ENCODE results near the gene NHSL2.
"Not testable (repeated sequence)": the region's sequence is repeated elsewhere in the genome, so short reads cannot be mapped to it uniquely, and the experiment has no call there.

Gene NHSL2

GRCh38 chrX:71910643-71910985 is at the start of gene NHSL2:
Gene NHSL2, plus strand, starts transcription at chrX:71910845.
- Histone ChIP-seq H3K4me1 (ENCODE audit: control insufficient read depth in 2 of 2, insufficient read depth in 2 of 2, low read length in 2 of 2) (no peaks in the 10 kb centered on the region), H3K9me3 (ENCODE audit: control insufficient read depth in 2 of 2, low read length in 2 of 2) (no peaks in the 10 kb centered on the region), H3K36me3 (ENCODE audit: control insufficient read depth in 2 of 2, insufficient read depth in 2 of 2, low read length in 2 of 2) (no peaks in the 10 kb centered on the region), H3K27me3 (ENCODE audit: control insufficient read depth in 2 of 2, insufficient read depth in 2 of 2, low read length in 2 of 2) (peaks cover 15 to 24% of the 10 kb centered on the region in 2 donors), H3K9ac (ENCODE audit: low read depth in 1 of 2, low read length in 2 of 2) (no peak within 1 kb of the TSS), H3K27ac (ENCODE audit: low read depth in 2 of 2, low read length in 2 of 2) (no peak within 1 kb of the TSS), H3K4me3 (ENCODE audit: low read length in 2 of 2) (no peak within 1 kb of the TSS)

GRCh38 chrX:71867680-71868079 is 43.0 kb upstream of the NHSL2 start:
- no peaks in the 10 kb centered on the region for H3K9me3 ChIP-seq (ENCODE audit: control insufficient read depth in 2 of 2, low read length in 2 of 2)
- H3K27me3 ChIP-seq (ENCODE audit: control insufficient read depth in 2 of 2, insufficient read depth in 2 of 2, low read length in 2 of 2), result peaks cover 0 to 11% of the 10 kb centered on the region in 2 donors
- no peaks in the 10 kb centered on the region for H3K36me3 ChIP-seq (ENCODE audit: control insufficient read depth in 2 of 2, insufficient read depth in 2 of 2, low read length in 2 of 2)
- H3K4me3 ChIP-seq (ENCODE audit: low read length in 2 of 2), result no peak overlapping the region
- H3K27ac ChIP-seq (ENCODE audit: low read depth in 2 of 2, low read length in 2 of 2), result no peak overlapping the region
- no peaks in the 10 kb centered on the region for H3K4me1 ChIP-seq (ENCODE audit: control insufficient read depth in 2 of 2, insufficient read depth in 2 of 2, low read length in 2 of 2)
- H3K9ac ChIP-seq (ENCODE audit: low read depth in 1 of 2, low read length in 2 of 2), result no peak overlapping the region

GRCh38 chrX:71869566-71869965 is 41.1 kb upstream of the NHSL2 start:
- H3K36me3 ChIP-seq (ENCODE audit: control insufficient read depth in 2 of 2, insufficient read depth in 2 of 2, low read length in 2 of 2); H3K9ac ChIP-seq (ENCODE audit: low read depth in 1 of 2, low read length in 2 of 2); H3K4me1 ChIP-seq (ENCODE audit: control insufficient read depth in 2 of 2, insufficient read depth in 2 of 2, low read length in 2 of 2); H3K27ac ChIP-seq (ENCODE audit: low read depth in 2 of 2, low read length in 2 of 2); H3K4me3 ChIP-seq (ENCODE audit: low read length in 2 of 2); H3K9me3 ChIP-seq (ENCODE audit: control insufficient read depth in 2 of 2, low read length in 2 of 2): not testable (repeated sequence)
- peaks cover 0 to 11% of the 10 kb centered on the region in 2 donors for H3K27me3 ChIP-seq (ENCODE audit: control insufficient read depth in 2 of 2, insufficient read depth in 2 of 2, low read length in 2 of 2)

- Histone ChIP-seq H3K4me1 (ENCODE audit: control insufficient read depth in 2 of 2, insufficient read depth in 2 of 2, low read length in 2 of 2) (no peaks in the 10 kb centered on the region), H3K27ac (ENCODE audit: low read depth in 2 of 2, low read length in 2 of 2) (no peak overlapping the region), H3K27me3 (ENCODE audit: control insufficient read depth in 2 of 2, insufficient read depth in 2 of 2, low read length in 2 of 2) (peaks cover 0 to 14% of the 10 kb centered on the region in 2 donors), H3K4me3 (ENCODE audit: low read length in 2 of 2) (no peak overlapping the region), H3K36me3 (ENCODE audit: control insufficient read depth in 2 of 2, insufficient read depth in 2 of 2, low read length in 2 of 2) (no peaks in the 10 kb centered on the region), H3K9ac (ENCODE audit: low read depth in 1 of 2, low read length in 2 of 2) (no peak overlapping the region), H3K9me3 (ENCODE audit: control insufficient read depth in 2 of 2, low read length in 2 of 2) (no peaks in the 10 kb centered on the region)
These were observed 40.2 kb upstream of the NHSL2 start for GRCh38 chrX:71870208-71871098.

- Histone ChIP-seq H3K9ac (ENCODE audit: low read depth in 1 of 2, low read length in 2 of 2) (no peak overlapping the region), H3K9me3 (ENCODE audit: control insufficient read depth in 2 of 2, low read length in 2 of 2) (no peaks in the 10 kb centered on the region), H3K4me3 (ENCODE audit: low read length in 2 of 2) (no peak overlapping the region), H3K4me1 (ENCODE audit: control insufficient read depth in 2 of 2, insufficient read depth in 2 of 2, low read length in 2 of 2) (no peaks in the 10 kb centered on the region), H3K27me3 (ENCODE audit: control insufficient read depth in 2 of 2, insufficient read depth in 2 of 2, low read length in 2 of 2) (peaks cover 0 to 12% of the 10 kb centered on the region in 2 donors), H3K27ac (ENCODE audit: low read depth in 2 of 2, low read length in 2 of 2) (no peak overlapping the region), H3K36me3 (ENCODE audit: control insufficient read depth in 2 of 2, insufficient read depth in 2 of 2, low read length in 2 of 2) (no peaks in the 10 kb centered on the region)
These were observed 39.3 kb upstream of the NHSL2 start for GRCh38 chrX:71871367-71871766.

GRCh38 chrX:71872542-71873458 is 37.8 kb upstream of the NHSL2 start:
- Histone ChIP-seq H3K27me3 (ENCODE audit: control insufficient read depth in 2 of 2, insufficient read depth in 2 of 2, low read length in 2 of 2) (peaks cover 0 to 5% of the 10 kb centered on the region in 2 donors), H3K4me1 (ENCODE audit: control insufficient read depth in 2 of 2, insufficient read depth in 2 of 2, low read length in 2 of 2) (no peaks in the 10 kb centered on the region), H3K9me3 (ENCODE audit: control insufficient read depth in 2 of 2, low read length in 2 of 2) (no peaks in the 10 kb centered on the region), H3K9ac (ENCODE audit: low read depth in 1 of 2, low read length in 2 of 2) (no peak overlapping the region), H3K4me3 (ENCODE audit: low read length in 2 of 2) (no peak overlapping the region), H3K27ac (ENCODE audit: low read depth in 2 of 2, low read length in 2 of 2) (no peak overlapping the region), H3K36me3 (ENCODE audit: control insufficient read depth in 2 of 2, insufficient read depth in 2 of 2, low read length in 2 of 2) (no peaks in the 10 kb centered on the region)

- Histone ChIP-seq H3K4me1 (ENCODE audit: control insufficient read depth in 2 of 2, insufficient read depth in 2 of 2, low read length in 2 of 2) (no peaks in the 10 kb centered on the region), H3K9ac (ENCODE audit: low read depth in 1 of 2, low read length in 2 of 2) (no peak overlapping the region), H3K27me3 (ENCODE audit: control insufficient read depth in 2 of 2, insufficient read depth in 2 of 2, low read length in 2 of 2) (peaks cover 0 to 5% of the 10 kb centered on the region in 2 donors), H3K9me3 (ENCODE audit: control insufficient read depth in 2 of 2, low read length in 2 of 2) (no peaks in the 10 kb centered on the region), H3K4me3 (ENCODE audit: low read length in 2 of 2) (no peak overlapping the region), H3K27ac (ENCODE audit: low read depth in 2 of 2, low read length in 2 of 2) (no peak overlapping the region), H3K36me3 (ENCODE audit: control insufficient read depth in 2 of 2, insufficient read depth in 2 of 2, low read length in 2 of 2) (no peaks in the 10 kb centered on the region)
These were observed 37.2 kb upstream of the NHSL2 start for GRCh38 chrX:71873459-71873833.

GRCh38 chrX:71876841-71877240 is 33.8 kb upstream of the NHSL2 start:
- not testable (repeated sequence) for H3K4me1 ChIP-seq (ENCODE audit: control insufficient read depth in 2 of 2, insufficient read depth in 2 of 2, low read length in 2 of 2); H3K27ac ChIP-seq (ENCODE audit: low read depth in 2 of 2, low read length in 2 of 2); H3K4me3 ChIP-seq (ENCODE audit: low read length in 2 of 2); H3K9ac ChIP-seq (ENCODE audit: low read depth in 1 of 2, low read length in 2 of 2); H3K27me3 ChIP-seq (ENCODE audit: control insufficient read depth in 2 of 2, insufficient read depth in 2 of 2, low read length in 2 of 2); H3K9me3 ChIP-seq (ENCODE audit: control insufficient read depth in 2 of 2, low read length in 2 of 2); H3K36me3 ChIP-seq (ENCODE audit: control insufficient read depth in 2 of 2, insufficient read depth in 2 of 2, low read length in 2 of 2)

GRCh38 chrX:71885099-71885498 is 25.5 kb upstream of the NHSL2 start:
- Histone ChIP-seq H3K4me3 (ENCODE audit: low read length in 2 of 2) (no peak overlapping the region), H3K27me3 (ENCODE audit: control insufficient read depth in 2 of 2, insufficient read depth in 2 of 2, low read length in 2 of 2) (peaks cover 3% of the 10 kb centered on the region in 2 donors), H3K9ac (ENCODE audit: low read depth in 1 of 2, low read length in 2 of 2) (no peak overlapping the region)

GRCh38 chrX:71895607-71896006 is 15.0 kb upstream of the NHSL2 start:
- no peaks in the 10 kb centered on the region for H3K9me3 ChIP-seq (ENCODE audit: control insufficient read depth in 2 of 2, low read length in 2 of 2)
- H3K9ac ChIP-seq (ENCODE audit: low read depth in 1 of 2, low read length in 2 of 2), result no peak overlapping the region
- H3K36me3 ChIP-seq (ENCODE audit: control insufficient read depth in 2 of 2, insufficient read depth in 2 of 2, low read length in 2 of 2), result no peaks in the 10 kb centered on the region
- H3K4me1 ChIP-seq (ENCODE audit: control insufficient read depth in 2 of 2, insufficient read depth in 2 of 2, low read length in 2 of 2), result no peaks in the 10 kb centered on the region
- no peak overlapping the region for H3K4me3 ChIP-seq (ENCODE audit: low read length in 2 of 2)
- no peak overlapping the region for H3K27ac ChIP-seq (ENCODE audit: low read depth in 2 of 2, low read length in 2 of 2)
- peaks cover 4 to 5% of the 10 kb centered on the region in 2 donors for H3K27me3 ChIP-seq (ENCODE audit: control insufficient read depth in 2 of 2, insufficient read depth in 2 of 2, low read length in 2 of 2)

More at GRCh38 chrX:71885099-71885498, 25.5 kb upstream of the NHSL2 start:
- Histone ChIP-seq H3K4me1 (ENCODE audit: control insufficient read depth in 2 of 2, insufficient read depth in 2 of 2, low read length in 2 of 2) (no peaks in the 10 kb centered on the region), H3K27ac (ENCODE audit: low read depth in 2 of 2, low read length in 2 of 2) (no peak overlapping the region), H3K9me3 (ENCODE audit: control insufficient read depth in 2 of 2, low read length in 2 of 2) (no peaks in the 10 kb centered on the region), H3K36me3 (ENCODE audit: control insufficient read depth in 2 of 2, insufficient read depth in 2 of 2, low read length in 2 of 2) (no peaks in the 10 kb centered on the region)
